Adrenal gland (tissue), 5 donors: Measurements from ENCODE around the gene MS4A5.

Experiments used
- CTCF ChIP-seq, 6 experiments: fragments of 450-650 bp in 4 of 6; fragments of 200-600 bp in 2 of 6; sonication (generic) in 1 of 6; IDR thresholded peaks; 1 replicate in 5 of 6; 2 replicates in 1 of 6; pipeline versions ENCODE4 v1.5.1 to v1.8.0; 2016 to 2021; ENCODE audit warnings: antibody characterized with exemption in 6 of 6, mild to moderate bottlenecking in 2 of 6, moderate library complexity in 1 of 6
- POLR2A ChIP-seq, 2 donors: fragments of 450-650 bp; IDR thresholded peaks; one replicate each; pipeline ENCODE4 v1.6.1; 2017; ENCODE audit warnings: antibody characterized with exemption in 2 of 2, mild to moderate bottlenecking in 2 of 2, moderate library complexity in 1 of 2
- donor health status: DM: no; HTN: no; CAD: no.

- TF ChIP-seq CTCF (IDR thresholded peaks at IDR 0.05) = no peak
- no peak for TF ChIP-seq POLR2A (IDR thresholded peaks at IDR 0.05)
Observed at GRCh38 chr11:60492488-60493009, 63.2 kb downstream of the MS4A5 start, which contains the start of gene MS4A12.
